HepG2 (cell line): ENCODE results near the gene SLC25A52. TPM values are rescaled to one million over a fixed set of nuclear protein-coding genes. Genes with fewer than 3 reads are reported as not detected.
A peak's percentile ranks its signal among the peaks of the same experiment; 100 is the strongest.

Source experiments
- ATAC-seq: fragments of 200-7000 bp; cut with Tn5 transposase; 3 replicates; pipeline ENCODE4 v1.9.1; 2020; ENCODE audit warnings: mild to moderate bottlenecking, moderate library complexity
- BruUV-seq: library from RNA; stranded (reverse); fragments of 400-500 nt; replicated peaks from 2 replicates; lab custom pipeline; 2021; lab: Mats Ljungman, UMichigan
- CTCF ChIA-PET: fragments of 300-600 bp; formaldehyde crosslinking; extraction: SDS; loops from one replicate; lab custom pipeline; 2021; ENCODE audit warnings: low total read pairs, inconsistent platforms, low intra/inter-chr PET ratio; lab: Yijun Ruan, JAX
- POLR2A ChIA-PET: fragments of 350-600 bp; sonication (Branson Sonifier 250); formaldehyde crosslinking; loops from one replicate; lab custom pipeline; 2020; ENCODE audit warnings: antibody characterized with exemption, inconsistent platforms; lab: Yijun Ruan, JAX
- DNase-seq: peaks from one replicate; pipeline ENCODE4 v3.0.0-alpha.2; 2015; ENCODE audit warnings: low spot score
- FAIRE-seq: peaks from 3 replicates; lab custom pipeline; 2011; peaks lifted over from hg19 to GRCh38; lab: Jason Lieb, UNC
- H2AFZ ChIP-seq: one replicate; pipeline ENCODE4 v1.6.1; 2011; ENCODE audit warnings: low read length, inconsistent platforms
- H3K27ac ChIP-seq: fragments of 300-600 bp; 3 replicates; pipeline ENCODE4 v1.8.0; 2011; ENCODE audit warnings: mixed run types, mild to moderate bottlenecking, mixed read lengths, low read length, inconsistent platforms; ENCODE audit not compliant: insufficient read depth; ENCODE audit errors: extremely low read length
- H3K27me3 ChIP-seq, 2 experiments: fragments of 200-600 bp in 1 of 2; 2 replicates in 1 of 2; 3 replicates in 1 of 2; pipeline versions ENCODE4 v1.6.0 to v1.8.0; 2011; ENCODE audit warnings: low read length in 2 of 2, mild to moderate bottlenecking in 2 of 2, moderate library complexity in 2 of 2, inconsistent platforms in 1 of 2; ENCODE audit not compliant: insufficient read depth in 2 of 2, control insufficient read depth in 1 of 2
- H3K36me3 ChIP-seq, 2 experiments: fragments of 200-600 bp in 1 of 2; replicated peaks in 1 of 2; 2 replicates in 1 of 2; 3 replicates in 1 of 2; pipeline versions ENCODE4 v1.5.1 to v1.8.0; 2011; ENCODE audit warnings: low read length in 2 of 2, inconsistent platforms in 1 of 2; ENCODE audit not compliant: insufficient read depth in 2 of 2, control insufficient read depth in 1 of 2
- H3K4me1 ChIP-seq: 2 replicates; pipeline ENCODE4 v1.5.1; 2012; ENCODE audit warnings: low read length, inconsistent platforms; ENCODE audit not compliant: insufficient read depth
- H3K4me2 ChIP-seq: 2 replicates; pipeline ENCODE4 v1.6.0; 2011; ENCODE audit warnings: low read depth, low read length, inconsistent platforms
- H3K4me3 ChIP-seq, 3 experiments: fragments of 200-600 bp in 1 of 3; sonication (generic), shearing (Covaris generic) in 1 of 3; replicated peaks in 1 of 3; 2 replicates each; pipeline ENCODE4 v1.5.1; 2011 to 2016; ENCODE audit warnings: low read length in 3 of 3, inconsistent platforms in 2 of 3, low read depth in 2 of 3, mild to moderate bottlenecking in 2 of 3, control low read depth in 1 of 3, mixed read lengths in 1 of 3; ENCODE audit not compliant: insufficient read depth in 1 of 3
- H3K79me2 ChIP-seq: one replicate; pipeline ENCODE4 v1.6.1; 2011; ENCODE audit warnings: low read length, inconsistent platforms; ENCODE audit not compliant: insufficient read depth
- H3K9ac ChIP-seq: 2 replicates; pipeline ENCODE4 v1.6.0; 2011; ENCODE audit warnings: mild to moderate bottlenecking, low read depth, low read length, inconsistent platforms; ENCODE audit not compliant: insufficient read depth
- H3K9me3 ChIP-seq: 2 replicates; pipeline ENCODE4 v1.5.1; 2012; ENCODE audit warnings: mild to moderate bottlenecking, low read length
- H4K20me1 ChIP-seq: 2 replicates; pipeline ENCODE4 v1.6.0; 2011; ENCODE audit warnings: inconsistent platforms, mild to moderate bottlenecking, low read length, moderate library complexity; ENCODE audit not compliant: insufficient read depth
- ASH2L ChIP-seq: fragments of 300-600, 200-600 bp; sonication (generic); IDR thresholded peaks from 2 replicates; pipeline ENCODE4 v1.7.0; 2017; ENCODE audit warnings: low read depth, mild to moderate bottlenecking, moderate library complexity, mixed read lengths, low read length; ENCODE audit not compliant: insufficient read length
- EP300 ChIP-seq, 3 experiments: sonication (generic) in 1 of 3; formaldehyde crosslinking in 1 of 3; IDR thresholded peaks; 2 replicates each; pipeline versions ENCODE4 v1.5.1 to v1.6.1; 2011 to 2020; ENCODE audit warnings: low read depth in 2 of 3, low read length in 2 of 3, borderline replicate concordance in 1 of 3, improper control_type of control experiment in 1 of 3, mild to moderate bottlenecking in 1 of 3, missing genetic modification reagents in 1 of 3, moderate library complexity in 1 of 3
- HNF4A ChIP-seq: sonication (generic); formaldehyde crosslinking; IDR thresholded peaks from 2 replicates; pipeline ENCODE4 v1.4.0; 2020; ENCODE audit warnings: missing genetic modification reagents
- JUN ChIP-seq: sonication (generic); formaldehyde crosslinking; IDR thresholded peaks from 2 replicates; pipeline ENCODE4 v1.4.0; 2020; ENCODE audit warnings: mild to moderate bottlenecking, missing genetic modification reagents
- KLF12 ChIP-seq: sonication (generic); formaldehyde crosslinking; IDR thresholded peaks from 2 replicates; pipeline ENCODE4 v1.4.0; 2020; ENCODE audit warnings: missing genetic modification reagents, borderline replicate concordance
- NAIF1 ChIP-seq: sonication (generic); formaldehyde crosslinking; IDR thresholded peaks from 2 replicates; pipeline ENCODE4 v1.5.0; 2020; ENCODE audit warnings: mild to moderate bottlenecking, missing genetic modification reagents, borderline replicate concordance
- NCOR1 ChIP-seq: fragments of 200-600 bp; sonication (generic); IDR thresholded peaks from 2 replicates; pipeline ENCODE4 v1.7.0; 2017; ENCODE audit warnings: antibody characterized with exemption, low read length, borderline replicate concordance
- PAX8 ChIP-seq: sonication (generic); formaldehyde crosslinking; IDR thresholded peaks from 2 replicates; pipeline ENCODE4 v1.8.0; 2022; ENCODE audit warnings: mild to moderate bottlenecking, missing genetic modification reagents, borderline replicate concordance
- TOPORS ChIP-seq: sonication (generic); formaldehyde crosslinking; IDR thresholded peaks from 2 replicates; pipeline ENCODE4 v1.8.0; 2023; ENCODE audit warnings: mild to moderate bottlenecking, missing genetic modification reagents
- ZFAT ChIP-seq: sonication (generic); formaldehyde crosslinking; conservative IDR thresholded peaks from 2 replicates; pipeline ENCODE4 v1.8.1; 2023; ENCODE audit warnings: missing genetic modification reagents, inconsistent platforms
- ZNF367 ChIP-seq: sonication (generic); formaldehyde crosslinking; IDR thresholded peaks from 2 replicates; pipeline ENCODE4 v1.4.0; 2020; ENCODE audit warnings: missing genetic modification reagents, borderline replicate concordance
- ZNF44 ChIP-seq: sonication (generic); formaldehyde crosslinking; IDR thresholded peaks from 2 replicates; pipeline ENCODE4 v1.5.1; 2020; ENCODE audit warnings: mild to moderate bottlenecking, missing genetic modification reagents
- ZNF570 ChIP-seq: sonication (generic); formaldehyde crosslinking; IDR thresholded peaks from 2 replicates; pipeline ENCODE4 v1.4.0; 2020; ENCODE audit warnings: mild to moderate bottlenecking, missing genetic modification reagents, borderline replicate concordance
- ZNF572 ChIP-seq: sonication (generic); formaldehyde crosslinking; IDR thresholded peaks from 2 replicates; pipeline ENCODE4 v1.5.1; 2020; ENCODE audit warnings: mild to moderate bottlenecking, missing genetic modification reagents
- whole genome bisulfite sequencing: methylation state at CpG from one replicate; pipeline ENCODE4 v1.1.6; 2017; ENCODE audit warnings: low lambda C conversion rate; 5-methylcytosine and 5-hydroxymethylcytosine counted together
- in situ Hi-C: cut with HindIII; loops from 2 replicates; pipeline ENCODE4 v1.10.0; 2017; ENCODE audit warnings: low pct_unique_long_range_greater_than_20kb; ENCODE audit not compliant: extremely low pct_ligation_motif_present
- intact Hi-C: fragments of 100-400 bp; cut with micrococcal nuclease; formaldehyde crosslinking; loops from one replicate; pipeline ENCODE4 v1.10.0; 2022; ENCODE audit not compliant: unreplicated experiment
- polyA plus RNA-seq, 8 experiments: library from polyadenylated mRNA; depleted of rRNA in 3 of 8; stranded (reverse) in 7 of 8; unstranded in 1 of 8; fragments of >200 nt; fragmentation: Illumina TruSeq in 4 of 8; extraction: Trizol in 4 of 8; gene quantifications; 2 replicates each; pipeline versions ENCODE4 v1.2.1 to v1.2.3, GENCODE V29; 2011 to 2016; ENCODE audit warnings: low read depth in 4 of 8, missing spikeins in 1 of 8, mixed read lengths in 1 of 8; ENCODE audit not compliant: insufficient read depth in 1 of 8
- total RNA-seq, 5 experiments: library from RNA; depleted of rRNA; stranded (reverse); fragments of >200 nt; fragmentation: Illumina TruSeq; extraction: Trizol; gene quantifications; 2 replicates each; pipeline ENCODE4 v1.2.3, GENCODE V29; 2016; ENCODE audit warnings: low read depth in 1 of 5

The SLC25A52 gene
- total and polyA plus RNA-seq, 2 of the 13 experiments (the other 11 are each of a cell fraction or from before 2014, with no cell fraction given), result 0.46 TPM; not detected in 1

DNA sequence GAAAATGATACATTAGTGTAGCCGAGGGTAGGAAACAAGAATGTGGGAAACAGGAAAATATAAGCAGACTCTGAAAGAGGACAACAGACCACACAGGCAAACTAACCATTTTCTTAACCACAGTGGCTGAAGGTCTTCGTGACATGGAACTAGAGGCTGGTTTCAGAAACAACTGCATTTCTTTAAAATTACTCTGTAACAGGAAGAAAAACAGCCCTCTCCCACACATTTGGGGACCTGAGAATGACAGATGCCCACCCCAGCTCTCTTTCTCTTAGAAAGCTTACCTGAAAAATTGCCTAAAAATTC lies 13.8 kb upstream of the SLC25A52 start:
- peak overlapping the region; percentile 15 for H3K27ac ChIP-seq
- TF ChIP-seq ZFAT (0 out of 2 replicates have a peak, but pooled peaks have one; percentile 18), ZNF570 (CRISPR knock-in tag) (peak; percentile 89; the same call in 1 of the 2 replicates), EP300 (IDR thresholded peaks at IDR 0.05; ENCODE audit: low read depth in 2 of 2, low read length in 2 of 2) (no peak), EP300 (CRISPR knock-in tag; IDR thresholded peaks at IDR 0.05; ENCODE audit: borderline replicate concordance) (no peak), ASH2L (peak; percentile 54)
- TF ChIP-seq, all 625 proteins: peak for 3
- H3K4me2 ChIP-seq, result peak overlapping the region; percentile 67
- peak overlapping the region; percentile 73 for H2AFZ ChIP-seq
- ATAC-seq (no peak; the same call in 2 of the 3 replicates), FAIRE-seq (no peak), DNase-seq (no peak)
- 3% methylated on average over 2 of the region's 2 CpGs for WGBS
- no TSS peak for BruUV-seq
- peaks cover 17% of the 10 kb centered on the region for H3K9me3 ChIP-seq
- H3K27me3 ChIP-seq, result no peaks in the 10 kb centered on the region
- intact Hi-C loops (no loop called here), in situ Hi-C loops (no loop called here)
- ChIA-PET CTCF (no interaction called here), POLR2A (no interaction called here)
- no peaks in the 10 kb centered on the region for H3K36me3 ChIP-seq
- H3K4me1 ChIP-seq, result peaks cover 15% of the 10 kb centered on the region
- H3K79me2 ChIP-seq, result no peaks in the 10 kb centered on the region
- peak overlapping the region in 2 of 3 experiments; percentile 45 to 53; a peak in 4 of 6 replicates for H3K4me3 ChIP-seq
- peak overlapping the region; percentile 66 for H3K9ac ChIP-seq
- no peaks in the 10 kb centered on the region for H4K20me1 ChIP-seq

DNA sequence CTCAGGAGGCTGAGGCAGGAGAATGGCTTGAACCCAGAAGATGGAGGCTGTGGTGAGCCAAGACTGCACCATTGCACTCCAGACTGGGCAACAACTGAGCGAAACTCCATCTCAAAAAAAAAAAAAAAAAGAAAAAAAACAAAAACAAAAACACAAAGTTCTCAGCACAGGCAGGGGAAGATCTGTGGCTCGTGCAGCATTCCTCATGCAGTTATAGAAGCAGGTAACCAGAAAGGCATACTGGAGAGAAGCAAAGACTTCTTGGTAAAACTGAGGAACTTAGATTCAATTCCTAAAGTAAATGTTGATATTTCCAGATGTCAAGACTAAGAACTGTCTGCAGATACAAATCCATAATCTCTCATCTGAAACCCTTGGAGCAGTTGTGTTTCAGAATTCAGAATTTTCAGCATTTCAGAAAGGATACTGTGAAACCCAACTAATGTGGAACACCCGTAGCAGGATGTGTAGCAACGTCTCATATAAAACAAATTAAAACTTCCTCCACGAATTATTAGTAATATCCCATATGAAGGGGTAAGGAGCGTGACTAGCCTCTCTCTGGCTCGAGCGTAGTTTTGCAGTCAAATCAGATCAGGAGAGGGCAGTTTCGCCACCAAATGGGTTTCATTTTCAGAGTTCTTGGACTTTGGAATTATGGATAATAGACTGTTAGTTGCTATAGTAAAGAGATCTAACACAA lies 13.2 kb upstream of the SLC25A52 start:
- FAIRE-seq (peak; percentile 32), DNase-seq (peak; percentile 52), ATAC-seq (peak; percentile 83)
- Histone ChIP-seq H3K27ac (no peak overlapping the region), H3K27me3 (no peaks in the 10 kb centered on the region), H3K79me2 (no peaks in the 10 kb centered on the region), H3K4me1 (peaks cover 15% of the 10 kb centered on the region), H2AFZ (peak overlapping the region; percentile 73), H3K9me3 (peaks cover 12% of the 10 kb centered on the region), H3K4me3 (peak overlapping the region; percentile 30 to 53 (median 45)), H3K9ac (peak overlapping the region; percentile 66), H3K4me2 (peak overlapping the region; percentile 67), H3K36me3 (no peaks in the 10 kb centered on the region), H4K20me1 (no peaks in the 10 kb centered on the region)
- in situ Hi-C loops, result no loop called here
- ChIA-PET CTCF (no interaction called here), POLR2A (no interaction called here)
- 3% methylated on average over 9 of the region's 9 CpGs for WGBS
- intact Hi-C loops, result no loop called here
- no TSS peak for BruUV-seq
- TF ChIP-seq ZNF44 (CRISPR knock-in tag), result no peak
- TF ChIP-seq ZNF367 (CRISPR knock-in tag), result no peak
- TF ChIP-seq TOPORS (CRISPR knock-in tag), result no peak
- TF ChIP-seq NCOR1, result peak; percentile 41; the same call in 1 of the 2 replicates
- TF ChIP-seq NAIF1 (CRISPR knock-in tag), result no peak
- TF ChIP-seq PAX8 (CRISPR knock-in tag), result no peak
- peak; percentile 54 for TF ChIP-seq HNF4A
- no peak for TF ChIP-seq JUN (CRISPR knock-in tag)
- no peak for TF ChIP-seq ZNF572 (CRISPR knock-in tag)
- TF ChIP-seq KLF12 (CRISPR knock-in tag), result no peak
